ENCODE measurements around the gene DGKG.
A peak's percentile ranks its signal among the peaks of the same experiment; 100 is the strongest.

DGKG gene

DNA sequence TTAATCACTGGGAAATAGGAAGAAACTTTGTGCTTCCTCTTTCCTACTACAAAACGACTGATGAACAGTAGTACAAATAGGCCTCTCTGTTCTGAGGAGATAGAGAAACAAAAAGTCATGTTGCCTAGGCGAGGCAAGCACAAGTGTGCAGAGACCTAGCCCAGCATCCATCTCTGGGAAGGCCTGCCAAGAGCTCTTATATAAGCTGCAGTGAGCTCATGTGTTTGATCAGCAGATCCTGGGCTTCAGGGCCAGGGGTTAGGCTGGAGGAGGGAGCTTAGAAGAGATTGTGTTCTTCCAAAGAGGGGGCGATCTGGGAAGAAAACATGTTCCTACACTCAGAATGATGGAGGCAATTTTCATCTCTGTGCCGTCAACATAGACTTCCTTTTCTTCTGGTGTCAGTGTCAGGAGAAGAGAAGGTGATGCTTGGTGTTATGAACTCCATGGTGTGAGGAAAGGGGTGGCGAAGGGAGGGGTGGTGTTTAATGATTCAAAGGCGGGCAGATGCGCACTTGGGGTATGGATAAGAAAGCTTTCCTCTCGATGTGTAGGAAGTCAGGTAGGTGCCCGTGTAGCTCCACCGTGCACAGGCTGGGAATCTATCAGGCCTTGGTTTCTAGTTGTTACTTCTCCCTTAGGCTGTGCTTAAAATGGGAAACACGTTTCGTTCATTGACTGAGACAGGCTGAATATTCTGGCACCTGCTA lies 223.6 kb downstream of the DGKG start:
- DNase-seq (ENCODE audit: low read depth): no peak

DNA sequence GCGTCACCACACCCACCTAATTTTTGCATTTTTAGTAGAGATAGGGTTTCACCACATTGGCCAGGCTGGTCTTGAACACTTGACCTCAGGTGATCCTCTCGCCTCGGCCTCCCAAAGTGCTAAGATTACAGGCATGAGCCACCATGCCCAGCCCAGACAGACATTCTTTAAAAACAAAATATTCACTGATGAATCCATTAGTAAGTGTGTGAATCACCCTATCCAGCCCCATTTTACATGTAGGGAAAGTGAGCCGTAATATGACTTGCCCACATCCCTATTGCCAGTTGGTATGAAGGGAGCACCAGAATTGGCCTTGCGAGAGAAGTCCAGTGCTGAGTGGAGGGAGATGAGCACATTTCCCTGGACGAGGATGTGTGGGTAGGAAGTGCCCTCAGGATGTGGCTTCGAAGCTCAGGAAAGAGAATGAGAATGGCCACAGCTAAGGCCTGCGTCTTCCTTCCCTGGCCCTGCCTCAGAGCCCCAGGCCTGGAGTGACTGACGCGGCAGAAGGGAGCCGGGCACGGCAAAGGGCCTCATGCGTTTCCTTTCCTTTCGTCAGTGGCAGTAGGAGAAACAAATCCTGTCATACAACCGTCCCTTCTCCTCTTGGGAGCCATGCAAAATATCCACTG lies 224.9 kb downstream of the DGKG start:
- no peak for DNase-seq (ENCODE audit: low read depth)

DNA sequence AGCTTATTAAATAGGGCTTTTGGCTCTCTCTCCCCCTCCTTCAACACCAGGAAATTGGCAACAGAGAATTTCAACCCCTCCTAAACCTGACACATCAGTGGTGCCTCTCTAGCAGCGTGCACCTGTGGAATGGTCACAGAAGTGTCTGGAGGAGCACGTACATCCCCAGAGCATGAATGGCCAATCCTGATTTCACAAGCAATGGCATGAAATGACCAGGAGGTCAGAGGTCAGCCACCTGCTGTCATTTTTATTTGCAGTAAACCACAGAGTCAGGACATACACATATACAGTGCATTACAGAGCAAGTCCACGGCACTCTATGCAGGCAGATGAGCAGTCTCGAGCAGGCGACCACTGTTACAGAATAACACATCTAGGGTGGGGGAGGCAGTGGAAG lies 228.1 kb downstream of the DGKG start:
- no peak for DNase-seq (ENCODE audit: low read depth)

DNA sequence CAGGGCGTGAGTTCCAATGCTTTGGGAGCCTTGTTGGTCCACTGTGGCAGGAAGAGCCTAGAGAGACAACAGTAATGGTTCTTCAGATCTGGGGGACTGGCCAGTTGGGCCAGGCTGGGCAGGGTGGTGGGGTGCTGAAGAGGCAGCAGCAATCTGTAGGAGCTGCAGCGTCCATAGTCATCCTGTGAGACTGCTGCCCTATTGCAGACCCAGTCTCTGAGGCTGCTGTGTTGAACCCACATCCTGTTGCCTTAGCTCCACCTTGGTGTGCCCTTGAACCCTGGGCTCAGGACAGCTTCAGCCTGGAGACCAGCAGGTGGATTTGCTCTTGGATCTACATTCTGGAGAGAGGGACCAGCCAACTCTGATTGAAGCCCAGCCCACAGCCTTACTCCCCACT lies 229.5 kb downstream of the DGKG start:
- no peak for DNase-seq (ENCODE audit: low read depth)

DNA sequence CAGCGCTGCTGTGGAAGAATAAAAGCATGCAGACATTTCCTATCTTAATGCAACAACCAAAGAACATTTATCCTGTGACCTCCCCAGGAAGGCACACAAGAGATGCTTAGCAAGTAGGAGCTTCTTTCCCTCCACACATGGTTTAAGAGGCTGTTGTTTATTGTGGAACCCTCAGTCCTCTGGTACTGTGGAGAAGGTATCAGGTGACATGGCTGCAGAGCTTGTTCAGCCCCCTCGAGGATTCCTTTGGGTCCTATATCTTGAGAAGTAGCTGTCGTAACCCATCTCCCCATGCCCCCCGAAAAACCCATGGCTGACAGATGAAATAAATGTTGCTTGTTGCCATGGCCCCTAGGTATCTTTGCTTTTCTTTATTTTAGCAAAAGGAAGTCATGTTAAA lies 232.8 kb downstream of the DGKG start:
- no peak for DNase-seq (ENCODE audit: low read depth)

DNA sequence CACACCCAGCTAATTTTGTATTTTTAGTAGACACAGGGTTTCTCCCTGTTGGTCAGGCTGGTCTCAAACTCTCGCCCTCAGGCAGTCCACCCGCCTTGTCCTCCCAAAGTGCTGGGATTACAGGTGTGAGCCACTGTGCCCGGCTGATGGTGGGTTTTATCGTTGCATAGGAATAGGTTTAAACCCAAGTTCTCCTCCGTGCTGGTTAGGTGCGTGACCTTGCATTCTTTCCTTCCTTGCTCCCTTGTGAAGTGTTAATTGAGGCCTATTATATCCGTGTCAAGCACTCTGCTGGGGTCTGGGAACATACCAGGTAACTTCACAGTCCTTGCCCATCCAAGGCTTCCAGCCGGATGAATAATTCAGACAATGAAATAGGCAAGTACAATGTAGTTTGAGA lies 233.9 kb downstream of the DGKG start:
- DNase-seq (ENCODE audit: low read depth): no peak

DNA sequence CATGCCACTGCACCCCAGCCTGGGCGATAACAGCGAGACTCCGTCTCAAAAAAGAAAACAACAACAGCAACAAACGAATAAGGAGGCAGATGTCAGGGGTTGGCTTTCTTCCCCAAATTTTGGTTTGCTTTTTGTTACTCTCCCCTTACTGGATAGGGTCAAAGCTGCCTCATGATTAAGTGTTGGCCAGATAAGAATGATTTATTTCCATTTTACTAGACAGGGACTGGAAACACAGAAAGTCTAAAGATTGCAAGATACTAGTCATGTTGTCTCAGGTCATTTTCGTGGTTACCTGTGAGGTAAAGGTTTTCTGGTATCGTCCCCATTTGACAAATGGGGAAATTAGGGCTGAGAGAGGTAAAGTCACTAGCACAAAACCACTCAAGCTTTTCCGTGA lies 234.6 kb downstream of the DGKG start:
- DNase-seq (ENCODE audit: low read depth): no peak

DNA sequence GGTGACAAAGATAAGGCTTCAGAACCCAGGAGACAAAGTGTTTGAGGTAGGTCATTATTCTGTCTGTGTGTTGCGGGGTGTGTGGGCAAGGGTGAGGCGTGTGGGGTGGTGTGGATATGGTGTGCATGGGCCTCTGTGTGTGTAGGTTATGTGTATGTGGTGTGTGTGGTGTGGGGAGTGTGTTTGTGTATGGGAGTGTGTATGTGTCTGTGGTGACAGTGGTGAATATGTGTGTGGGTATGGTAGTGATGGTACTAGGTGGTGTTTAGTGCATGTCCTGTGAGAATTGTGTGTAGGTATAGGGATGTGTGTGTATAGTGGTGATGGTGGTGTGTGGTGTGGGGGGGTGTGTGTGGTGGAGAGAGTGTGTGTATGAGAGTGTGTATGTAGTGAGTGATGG lies 236.9 kb downstream of the DGKG start:
- DNase-seq (ENCODE audit: low read depth): no peak

DNA sequence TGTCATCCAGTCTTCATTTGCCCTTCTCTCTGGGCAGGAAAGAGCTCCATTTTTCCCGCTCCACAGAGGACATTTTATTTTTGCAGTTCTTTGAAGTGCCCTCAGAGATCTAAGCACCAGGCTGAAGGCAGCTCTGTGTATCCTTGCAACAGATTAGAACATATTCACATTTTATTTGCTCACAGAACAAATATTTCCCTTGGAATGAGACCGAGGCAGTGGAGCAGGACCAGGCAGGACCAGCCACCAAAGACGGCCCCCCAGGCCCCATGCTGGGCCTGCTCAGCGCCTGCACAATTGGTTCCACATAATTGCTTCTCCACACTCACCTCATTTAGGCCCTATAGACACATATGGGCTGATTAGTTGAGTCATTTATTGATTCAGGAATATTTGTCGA lies 237.4 kb downstream of the DGKG start:
- no peak for DNase-seq (ENCODE audit: low read depth)

DNA sequence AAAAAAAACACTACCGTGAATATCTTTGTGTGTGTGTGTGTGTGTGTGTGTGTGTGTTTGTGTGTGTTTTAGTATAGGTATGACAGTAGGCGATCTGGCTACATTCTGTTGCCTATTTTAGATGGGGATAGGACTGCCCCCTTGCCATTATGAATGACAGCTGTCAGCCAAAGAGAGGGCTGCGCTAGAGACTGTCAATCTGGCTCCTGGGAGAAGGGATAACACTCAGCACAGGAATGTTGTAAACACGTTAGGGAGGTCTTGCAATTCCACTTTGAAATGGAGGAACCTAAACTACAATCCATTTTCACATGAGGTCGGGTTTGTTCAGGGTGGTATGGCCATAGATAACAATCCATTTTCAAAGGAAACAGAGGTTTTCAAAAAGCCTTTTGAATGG lies 239.0 kb downstream of the DGKG start:
- no peak for DNase-seq (ENCODE audit: low read depth)

DNA sequence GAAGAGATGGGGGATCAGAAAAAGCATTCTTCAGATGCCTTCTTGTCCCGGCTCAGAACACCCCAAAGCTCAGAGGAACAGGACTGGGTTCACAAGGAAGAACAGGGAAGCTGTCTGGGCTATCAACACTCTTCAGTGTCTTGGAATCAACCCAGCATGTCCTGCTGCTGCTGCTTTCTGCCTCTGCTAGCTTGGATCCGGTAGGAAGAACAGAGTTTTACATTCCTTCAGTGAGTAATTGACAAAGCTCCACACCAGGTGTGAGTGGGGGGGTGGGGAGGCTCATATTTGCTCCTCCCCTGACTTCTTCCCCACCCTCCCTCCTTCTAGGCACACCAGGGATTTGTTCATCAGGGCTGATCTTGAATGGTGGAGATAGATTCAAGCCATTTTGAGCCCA lies 240.1 kb downstream of the DGKG start:
- no peak for DNase-seq (ENCODE audit: low read depth)

DNA sequence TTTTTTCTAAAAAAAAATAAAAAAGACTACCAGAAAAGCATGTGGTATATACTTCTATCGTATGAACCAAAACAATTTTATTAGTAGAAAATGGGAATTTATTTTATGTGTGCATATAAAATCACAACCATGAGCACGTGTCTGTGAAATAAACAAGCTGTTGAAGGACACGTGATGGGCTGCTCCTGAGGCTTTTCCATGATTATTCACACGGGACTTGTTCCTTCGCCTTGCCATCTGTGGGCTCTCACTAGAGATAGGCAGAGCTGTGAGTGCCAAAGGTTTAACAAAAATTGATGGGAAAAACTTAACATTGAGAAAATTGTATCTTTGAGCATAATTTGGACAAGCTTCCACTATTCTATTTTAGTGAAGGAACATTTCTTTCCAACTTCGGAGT lies 240.8 kb downstream of the DGKG start:
- DNase-seq (ENCODE audit: low read depth): no peak

DNA sequence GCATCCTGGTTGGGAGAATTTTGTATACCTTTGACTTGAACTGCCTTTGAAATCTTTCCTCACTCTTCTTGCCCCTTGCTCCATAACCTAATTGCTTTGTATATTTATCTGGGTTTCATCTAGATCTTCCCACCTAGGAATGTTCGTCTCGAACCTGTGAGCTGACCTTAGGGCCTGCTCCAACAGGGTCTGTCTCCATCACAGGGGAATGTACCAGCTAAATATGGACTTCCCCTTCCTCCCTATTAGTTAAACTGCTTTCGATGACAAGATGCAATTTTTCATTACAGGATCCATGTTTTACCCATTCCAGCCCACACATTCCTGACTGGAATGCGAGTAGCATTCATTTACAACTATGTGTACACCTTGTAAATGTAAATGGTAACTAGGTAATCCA lies 242.5 kb downstream of the DGKG start:
- DNase-seq (ENCODE audit: low read depth): no peak

DNA sequence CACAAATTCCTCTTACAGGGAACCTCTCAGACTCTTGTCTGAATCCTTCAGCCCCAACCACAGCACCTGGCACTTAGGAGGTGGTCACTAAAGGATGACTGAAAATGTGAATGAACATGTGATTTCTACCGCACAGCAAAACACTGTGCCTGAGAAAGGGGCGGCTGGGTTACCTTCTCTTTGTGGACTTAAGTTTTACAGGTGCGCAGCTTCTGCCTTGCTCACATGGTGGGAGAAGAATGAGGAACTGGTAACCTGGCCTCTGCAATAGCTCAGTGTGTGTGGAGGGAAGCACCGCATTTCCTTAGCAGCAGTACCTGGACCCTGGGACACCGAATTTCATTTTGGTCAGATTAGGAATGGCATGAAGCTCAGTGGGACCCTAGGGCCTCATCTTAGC lies 243.3 kb downstream of the DGKG start:
- DNase-seq (ENCODE audit: low read depth): no peak

DNA sequence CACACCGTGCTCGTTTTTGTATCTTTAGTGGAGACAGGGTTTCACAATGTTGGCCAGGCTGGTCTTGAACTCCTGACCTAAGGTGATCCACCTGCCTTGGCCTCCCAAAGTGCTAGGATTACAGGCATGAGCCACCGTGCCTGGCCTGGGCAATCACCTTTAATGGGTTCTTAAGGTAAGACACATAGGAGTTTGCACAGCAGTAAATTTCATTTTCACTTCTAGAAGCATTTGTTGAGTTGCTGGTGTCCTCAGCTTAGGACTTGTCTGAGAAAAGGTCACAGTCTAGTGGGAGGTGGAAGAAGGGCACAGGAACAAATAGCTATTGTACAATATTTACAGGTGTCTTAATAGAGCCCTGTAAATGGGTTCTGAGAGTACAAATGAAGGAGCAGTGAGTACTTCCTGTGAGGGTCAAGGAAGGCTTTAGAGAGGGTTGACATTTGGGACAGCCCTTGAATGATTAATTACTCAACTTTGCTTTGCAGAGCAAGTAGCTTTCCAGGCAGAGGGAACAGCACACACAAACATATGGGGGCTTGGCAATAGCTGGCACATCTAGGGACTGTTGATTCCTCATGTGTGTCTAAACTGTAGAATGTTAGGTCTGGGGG lies 244.4 kb downstream of the DGKG start:
- no peak for DNase-seq (ENCODE audit: low read depth)

DNA sequence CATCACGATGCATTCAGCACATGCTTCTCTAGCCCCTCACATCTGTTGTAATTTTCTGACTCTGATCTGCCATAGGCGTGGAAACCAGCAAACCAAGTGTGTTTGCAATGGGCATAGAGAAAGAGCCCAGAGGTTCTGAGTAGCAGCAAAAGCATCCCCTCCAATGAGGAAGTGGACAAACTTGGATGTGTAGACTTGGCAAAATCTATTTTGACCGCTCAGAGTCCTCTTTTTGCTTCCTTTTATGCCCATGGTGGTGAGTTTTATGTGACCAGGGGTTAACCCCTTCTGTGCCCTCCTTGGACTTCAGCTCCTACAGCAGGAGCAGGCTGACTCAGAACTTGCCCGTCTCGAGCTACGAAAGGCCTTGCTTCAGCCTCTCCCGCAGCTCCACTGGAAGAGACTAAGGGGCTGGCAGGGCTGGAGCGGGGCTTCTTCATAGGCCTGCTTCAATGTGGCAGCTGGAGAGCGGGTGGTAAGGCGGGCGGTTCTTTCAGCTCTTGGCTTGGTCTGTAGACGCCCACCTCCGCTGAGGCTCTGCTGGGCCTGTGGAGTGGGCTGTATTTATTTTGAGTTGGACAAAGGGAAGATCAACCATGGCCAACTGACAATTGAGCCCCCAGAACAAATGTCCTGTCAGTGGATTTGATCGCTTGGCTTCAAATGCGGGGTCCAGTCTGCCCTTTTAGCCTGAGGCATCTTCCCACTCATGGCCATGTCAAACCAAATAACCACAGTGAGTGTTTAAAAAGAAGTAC lies 246.6 kb downstream of the DGKG start:
- DNase-seq (ENCODE audit: low read depth): no peak

DNA sequence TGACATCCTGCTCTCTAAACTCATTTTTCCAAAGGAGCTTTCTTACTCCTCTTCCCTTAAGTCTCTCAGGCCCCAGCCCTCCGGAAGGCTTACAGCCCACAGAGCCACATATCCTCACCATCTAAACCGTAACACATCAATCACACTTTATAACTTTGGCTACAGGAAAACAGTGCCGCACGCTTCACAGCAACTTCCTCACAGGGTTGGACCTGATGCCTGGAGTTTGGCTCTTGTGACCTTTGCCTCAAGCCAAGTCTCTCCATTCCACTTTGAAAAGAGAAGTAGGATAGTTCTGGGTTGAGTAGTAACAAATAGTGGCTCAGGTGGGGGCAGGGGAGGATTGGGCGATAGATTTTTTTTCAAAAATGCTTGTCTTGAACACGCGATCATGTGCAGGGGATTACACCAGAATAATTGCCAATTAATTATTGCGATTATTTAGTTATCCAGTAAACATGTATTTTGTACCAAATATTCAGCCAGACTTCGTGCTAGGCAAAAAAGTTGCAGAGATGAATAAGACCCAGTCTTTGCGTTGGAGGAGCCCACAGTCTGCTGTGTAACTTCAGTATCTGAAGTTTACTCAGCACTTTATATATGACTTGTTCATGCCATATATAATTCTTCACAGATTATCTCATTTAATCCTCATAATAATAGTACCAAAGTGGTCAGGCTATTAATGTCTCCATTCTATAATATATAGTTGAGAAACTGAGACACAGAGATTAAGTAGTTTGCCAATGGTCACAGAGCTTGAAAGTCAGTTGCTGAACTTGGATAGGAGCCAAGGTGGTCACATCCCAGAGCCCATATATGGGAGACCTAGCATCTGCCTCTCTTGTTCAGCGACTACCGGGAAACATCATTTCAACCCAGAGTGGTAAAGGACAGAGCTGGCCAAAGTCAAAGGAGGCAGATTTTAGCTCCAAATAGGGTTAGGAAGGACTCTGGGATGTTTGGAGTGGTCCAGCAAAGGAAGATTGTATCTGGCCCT lies 250.8 kb downstream of the DGKG start:
- no peak for DNase-seq (ENCODE audit: low read depth)

DNA sequence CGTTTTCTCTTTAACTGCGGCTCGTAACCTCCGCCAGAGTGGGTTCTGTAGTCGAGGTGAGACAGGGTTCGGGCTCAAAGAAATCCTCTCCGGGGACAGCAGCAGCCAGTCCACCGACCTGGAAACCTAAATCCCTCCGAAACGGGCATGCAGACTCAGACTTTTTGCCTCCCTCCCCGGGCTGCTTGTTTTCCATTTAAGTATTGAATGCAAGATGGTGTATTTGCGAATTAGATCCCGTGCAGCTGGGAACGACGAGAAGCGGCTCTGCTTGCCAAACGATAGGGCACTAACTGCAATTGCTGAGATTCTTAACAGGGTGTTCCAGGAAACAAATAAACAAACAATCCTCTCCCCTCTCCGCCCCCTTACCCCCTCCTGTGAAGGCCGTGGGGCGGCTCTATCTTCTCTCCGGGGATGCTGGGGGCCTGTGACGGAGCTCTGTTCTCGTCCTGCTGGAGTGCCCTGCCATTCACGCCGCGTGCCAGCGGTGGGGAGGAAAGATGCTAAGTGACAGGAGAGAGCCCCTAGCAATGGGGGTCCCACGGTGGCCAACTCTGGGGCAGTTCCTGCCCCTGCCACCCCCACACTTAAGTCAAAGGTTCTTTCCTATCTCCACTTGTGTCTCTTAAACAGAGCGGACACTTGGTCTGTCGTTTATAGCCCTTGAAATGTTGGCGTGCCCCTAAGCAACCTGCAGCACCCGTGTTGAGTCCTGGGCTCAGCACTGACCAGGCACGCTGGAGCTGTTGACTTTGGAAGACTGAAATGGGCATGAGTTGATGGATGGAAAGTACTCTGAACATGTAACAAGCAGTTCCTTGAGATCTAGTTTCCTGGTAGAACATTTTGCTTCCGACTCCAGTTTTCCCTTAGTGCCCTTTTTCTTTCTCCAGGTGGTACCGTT lies 251.9 kb downstream of the DGKG start:
- DNase-seq (ENCODE audit: low read depth): no peak

DNA sequence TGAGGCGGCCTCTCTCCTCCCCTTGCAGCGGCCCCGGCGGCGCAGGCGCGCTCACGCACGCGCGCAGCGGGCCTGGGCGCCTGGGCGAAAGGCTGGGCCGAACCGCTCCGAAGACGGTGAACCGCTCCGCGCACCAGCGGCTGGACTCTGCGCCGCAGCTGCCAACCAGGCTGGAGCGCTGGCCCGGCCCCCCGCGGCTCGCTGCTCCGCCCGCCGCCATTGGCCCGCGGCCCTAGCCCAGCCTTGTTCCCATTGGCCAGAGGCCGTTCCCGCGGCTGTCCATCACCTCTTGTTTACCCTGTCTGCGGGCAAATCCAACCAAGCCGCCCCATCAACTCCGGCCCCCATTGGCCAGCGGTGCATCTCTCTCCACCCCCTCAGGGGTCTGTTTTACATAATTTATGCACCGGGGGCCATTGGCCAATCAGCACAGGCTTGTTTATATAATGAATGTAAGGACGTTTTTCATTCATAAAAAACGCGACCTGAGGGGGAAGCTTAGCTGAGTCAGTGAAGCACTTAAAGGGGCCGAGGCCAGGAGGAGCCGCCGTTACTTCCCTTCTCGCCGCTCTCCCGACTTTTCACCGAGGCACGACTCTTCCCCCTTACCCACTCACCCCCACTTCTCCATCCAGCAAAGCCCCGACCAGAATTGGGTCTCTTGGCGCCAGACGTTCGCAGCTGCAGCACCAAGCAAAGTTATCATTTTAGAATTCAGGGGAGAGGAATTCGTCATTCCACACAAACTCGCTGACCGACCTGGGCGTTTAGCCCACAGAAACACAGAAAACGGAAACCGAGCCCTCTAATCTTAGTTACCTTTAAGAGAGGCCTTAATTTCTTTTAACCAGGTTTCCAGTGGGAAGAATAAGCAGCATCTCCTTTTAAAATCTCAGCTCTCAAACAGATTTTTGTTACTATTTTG lies 252.8 kb downstream of the DGKG start, which contains the start of gene ETV5:
ETV5 (minus strand) TSS at position 149 of the 925 bp plus-strand sequence. CDS start 3,221 bp downstream, outside the sequence.
- peak; percentile 69 for DNase-seq (ENCODE audit: low read depth)

All from activated T-cell treated with anti-CD3 and anti-CD28 coated beads for 1 hour (primary cell).